22Rv1 (cell line): ENCODE data around the gene CRKL.
A peak's percentile ranks its signal among the peaks of the same experiment; 100 is the strongest.

ENCODE experiments used
- H3K27ac ChIP-seq: fragments of 450-650 bp; 2 replicates; pipeline ENCODE4 v1.5.1; 2017
- ZFX ChIP-seq: fragments of 450-650 bp; IDR thresholded peaks from 2 replicates; pipeline ENCODE4 v1.6.1; 2017; ENCODE audit warnings: antibody characterized with exemption, borderline replicate concordance
- TF ChIP-seq, protein P1 (sequence below): fragments of 450-650 bp; IDR thresholded peaks from 2 replicates; pipeline ENCODE4 v1.5.1; 2017; ENCODE audit warnings: mild to moderate bottlenecking

Gene CRKL

GRCh38 chr22:20912494-20912893, 4.7 kb upstream of the CRKL start:
- TF ChIP-seq, protein P1, sequence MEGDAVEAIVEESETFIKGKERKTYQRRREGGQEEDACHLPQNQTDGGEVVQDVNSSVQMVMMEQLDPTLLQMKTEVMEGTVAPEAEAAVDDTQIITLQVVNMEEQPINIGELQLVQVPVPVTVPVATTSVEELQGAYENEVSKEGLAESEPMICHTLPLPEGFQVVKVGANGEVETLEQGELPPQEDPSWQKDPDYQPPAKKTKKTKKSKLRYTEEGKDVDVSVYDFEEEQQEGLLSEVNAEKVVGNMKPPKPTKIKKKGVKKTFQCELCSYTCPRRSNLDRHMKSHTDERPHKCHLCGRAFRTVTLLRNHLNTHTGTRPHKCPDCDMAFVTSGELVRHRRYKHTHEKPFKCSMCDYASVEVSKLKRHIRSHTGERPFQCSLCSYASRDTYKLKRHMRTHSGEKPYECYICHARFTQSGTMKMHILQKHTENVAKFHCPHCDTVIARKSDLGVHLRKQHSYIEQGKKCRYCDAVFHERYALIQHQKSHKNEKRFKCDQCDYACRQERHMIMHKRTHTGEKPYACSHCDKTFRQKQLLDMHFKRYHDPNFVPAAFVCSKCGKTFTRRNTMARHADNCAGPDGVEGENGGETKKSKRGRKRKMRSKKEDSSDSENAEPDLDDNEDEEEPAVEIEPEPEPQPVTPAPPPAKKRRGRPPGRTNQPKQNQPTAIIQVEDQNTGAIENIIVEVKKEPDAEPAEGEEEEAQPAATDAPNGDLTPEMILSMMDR, result no peak
- TF ChIP-seq ZFX, result no peak
- H3K27ac ChIP-seq, result no peak overlapping the region

DNA sequence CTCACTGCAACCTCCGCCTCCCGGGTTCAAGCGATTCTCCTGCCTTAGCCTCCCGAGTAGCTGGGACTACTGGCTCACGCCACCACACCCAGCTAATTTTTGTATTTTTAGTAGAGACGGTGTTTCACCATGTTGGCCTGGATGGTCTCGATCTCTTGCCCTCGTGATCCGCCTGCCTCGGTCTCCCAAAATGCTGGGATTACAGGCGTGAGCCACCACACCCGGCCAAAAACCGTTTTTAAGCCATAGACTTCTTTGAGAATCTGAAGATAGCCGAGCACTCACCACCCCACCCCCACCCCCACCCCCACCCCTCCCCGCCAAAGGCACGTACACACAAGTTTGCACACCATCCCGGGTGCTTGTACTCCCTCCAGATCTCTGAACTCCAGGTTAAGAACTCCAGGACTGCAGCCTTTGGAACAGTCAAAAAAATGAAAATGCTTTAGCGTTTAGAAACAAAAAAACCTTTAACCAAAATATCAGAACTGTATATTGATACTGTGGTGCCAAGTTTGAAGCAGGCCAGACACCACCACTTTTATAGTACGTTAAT, 1.5 kb downstream of the CRKL start:
- H3K27ac ChIP-seq, result peak overlapping the region; percentile 88
- TF ChIP-seq, protein P1, result no peak
- TF ChIP-seq ZFX, result no peak

GRCh38 chr22:20919718-20920117, 2.5 kb downstream of the CRKL start:
- H3K27ac ChIP-seq, result no peak overlapping the region
- TF ChIP-seq, protein P1, result no peak
- no peak for TF ChIP-seq ZFX

- TF ChIP-seq, protein P1, result no peak
- TF ChIP-seq ZFX, result no peak
- H3K27ac ChIP-seq, result peak overlapping the region; percentile 32; the same call in 1 of the 2 replicates
These were observed 3.6 kb downstream of the CRKL start for GRCh38 chr22:20920881-20921203.

GRCh38 chr22:20922141-20922751, 5.0 kb downstream of the CRKL start:
- H3K27ac ChIP-seq, result no peak overlapping the region
- TF ChIP-seq ZFX, result no peak
- TF ChIP-seq, protein P1, result no peak

DNA sequence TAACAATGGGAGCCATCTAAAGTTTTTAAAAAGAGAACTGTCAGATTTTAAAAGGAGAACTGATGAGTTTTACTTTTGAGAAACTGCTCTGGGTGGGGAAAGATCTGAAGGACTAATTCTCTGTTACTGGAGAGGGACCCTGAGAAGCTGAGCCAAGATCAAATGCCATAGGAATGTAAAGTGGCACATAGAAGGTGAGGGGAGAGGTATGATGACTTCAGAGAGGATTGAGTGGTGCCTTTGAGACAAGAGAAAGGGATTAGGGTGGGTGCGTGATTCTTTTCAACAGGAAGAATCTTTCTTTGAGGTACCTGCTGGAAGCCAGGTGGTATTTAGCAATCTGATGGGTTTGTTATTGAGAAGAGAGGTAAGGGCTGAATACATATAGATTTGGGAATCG, 9.0 kb downstream of the CRKL start:
- no peak for TF ChIP-seq ZFX
- TF ChIP-seq, protein P1, result no peak
- H3K27ac ChIP-seq, result no peak overlapping the region

DNA sequence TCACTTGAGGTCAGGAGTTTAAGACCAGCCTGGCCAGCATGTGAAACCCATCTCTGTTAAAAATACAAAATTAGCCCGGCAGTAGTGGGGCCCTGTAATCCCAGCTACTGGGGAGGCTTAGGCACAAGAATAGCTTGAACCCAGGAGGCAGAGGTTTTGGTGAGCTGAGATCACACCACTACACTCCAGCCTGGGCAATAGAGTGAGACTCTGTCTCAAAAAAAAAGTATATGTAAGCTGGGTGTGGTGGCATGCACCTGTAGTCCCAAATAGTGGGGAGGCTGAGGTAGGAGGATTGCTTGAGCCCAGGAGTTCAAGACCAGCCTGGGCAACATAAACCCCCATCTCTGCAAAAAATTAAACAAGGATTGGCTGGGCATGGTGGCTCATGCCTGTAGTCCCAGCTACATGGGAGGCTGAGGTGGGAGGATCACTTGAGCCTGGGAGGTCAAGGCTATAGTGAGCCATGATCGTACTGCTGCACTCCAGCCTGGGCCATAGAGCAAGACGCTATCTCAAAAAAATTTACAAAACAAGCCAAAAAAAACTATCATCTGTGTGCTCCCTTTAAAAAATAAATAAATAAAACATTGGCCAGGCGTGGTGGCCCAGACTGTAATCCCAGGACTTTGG, 10.8 kb downstream of the CRKL start:
- TF ChIP-seq, protein P1, result no peak
- no peak for TF ChIP-seq ZFX
- no peak overlapping the region for H3K27ac ChIP-seq
